GM12878 (cell line): ENCODE measurements around the gene KCNH5. TPM values are rescaled to one million over a fixed set of nuclear protein-coding genes. Genes with fewer than 3 reads are reported as not detected.

Experiments used
- ATAC-seq: fragments of 200-7000 bp; cut with Tn5 transposase; 3 replicates; pipeline ENCODE4 v1.9.1; 2020; ENCODE audit warnings: mild to moderate bottlenecking, moderate library complexity
- BruUV-seq: library from RNA; stranded (reverse); fragments of 400-500 nt; replicated peaks from 2 replicates; lab custom pipeline; 2021; lab: Mats Ljungman, UMichigan
- CTCF ChIA-PET: fragments of 300-600 bp; sonication (Branson Sonifier 250); formaldehyde crosslinking; extraction: SDS; loops from one replicate; lab custom pipeline; 2021; ENCODE audit warnings: inconsistent platforms; lab: Yijun Ruan, JAX
- POLR2A ChIA-PET: fragments of 350-600 bp; formaldehyde crosslinking; extraction: SDS; loops from one replicate; lab custom pipeline; 2021; ENCODE audit warnings: inconsistent platforms; lab: Charles Lee
- RAD21 ChIA-PET: fragments of 300-600 bp; sonication (Branson Sonifier 250); formaldehyde crosslinking; loops from one replicate; lab custom pipeline; 2023; ENCODE audit warnings: antibody characterized with exemption; ENCODE audit not compliant: unreplicated experiment; lab: Charles Lee
- SMC1A ChIA-PET: fragments of 300-600 bp; sonication (Branson Sonifier 250); formaldehyde crosslinking; loops from one replicate; lab custom pipeline; 2023; ENCODE audit not compliant: unreplicated experiment, uncharacterized antibody; lab: Charles Lee
- DNase-seq: peaks from one replicate; pipeline ENCODE4 v3.0.0-alpha.2; 2011; ENCODE audit warnings: low read depth, low spot score
- FAIRE-seq: peaks from 3 replicates; lab custom pipeline; 2011; peaks lifted over from hg19 to GRCh38; lab: Jason Lieb, UNC
- H2AFZ ChIP-seq: 2 replicates; pipeline ENCODE4 v1.6.0; 2011; ENCODE audit warnings: low read depth, low read length, control low read depth; ENCODE audit not compliant: control insufficient read depth
- H3K27ac ChIP-seq: 2 replicates; pipeline ENCODE4 v1.5.1; 2011; ENCODE audit warnings: control low read depth; ENCODE audit not compliant: control insufficient read depth, insufficient read depth
- H3K27me3 ChIP-seq, 2 experiments: replicated peaks in 1 of 2; 2 replicates each; pipeline versions ENCODE4 v1.6.0 to v1.6.1; 2011; ENCODE audit warnings: low read length in 1 of 2; ENCODE audit not compliant: control insufficient read depth in 2 of 2, insufficient read depth in 2 of 2
- H3K36me3 ChIP-seq, 2 experiments: 2 replicates each; pipeline ENCODE4 v1.5.1; 2011; ENCODE audit warnings: low read length in 1 of 2; ENCODE audit not compliant: control insufficient read depth in 2 of 2, insufficient read depth in 2 of 2
- H3K4me1 ChIP-seq: 2 replicates; pipeline ENCODE4 v1.6.1; 2011; ENCODE audit warnings: mild to moderate bottlenecking, low read length, moderate library complexity, mixed read lengths; ENCODE audit not compliant: control insufficient read depth, insufficient read depth
- H3K4me2 ChIP-seq: 2 replicates; pipeline ENCODE4 v1.6.0; 2011; ENCODE audit warnings: control low read depth; ENCODE audit not compliant: control insufficient read depth, insufficient read depth
- H3K4me3 ChIP-seq: fragments of 200-600 bp; sonication (generic); 2 replicates; pipeline ENCODE4 v1.5.1; 2016
- H3K79me2 ChIP-seq: 2 replicates; pipeline ENCODE4 v1.6.0; 2011; ENCODE audit warnings: low read length; ENCODE audit not compliant: control insufficient read depth, insufficient read depth
- H3K9ac ChIP-seq: 2 replicates; pipeline ENCODE4 v1.8.0; 2011; ENCODE audit warnings: low read length, control low read depth, mixed read lengths; ENCODE audit not compliant: control insufficient read depth, insufficient read depth
- H3K9me3 ChIP-seq: replicated peaks from 3 replicates; pipeline ENCODE4 v1.5.1; 2011; ENCODE audit warnings: mild to moderate bottlenecking, low read length; ENCODE audit not compliant: control insufficient read depth, insufficient read depth
- H4K20me1 ChIP-seq: 2 replicates; pipeline ENCODE4 v1.6.0; 2011; ENCODE audit not compliant: control insufficient read depth, insufficient read depth
- ASH2L ChIP-seq: fragments of 300-600, 200-600 bp; sonication (generic); IDR thresholded peaks from 2 replicates; pipeline ENCODE4 v1.6.1; 2017; ENCODE audit warnings: low read depth, mild to moderate bottlenecking, borderline replicate concordance
- BRCA1 ChIP-seq: IDR thresholded peaks from 2 replicates; pipeline ENCODE4 v1.6.1; 2011; ENCODE audit warnings: low read depth, low read length, improper control_type of control experiment
- CHD1 ChIP-seq: IDR thresholded peaks from 2 replicates; pipeline ENCODE4 v1.6.1; 2012; ENCODE audit warnings: low read depth, low read length, improper control_type of control experiment
- DPF2 ChIP-seq: fragments of 450-650 bp; IDR thresholded peaks from 2 replicates; pipeline ENCODE4 v1.6.1; 2017; ENCODE audit warnings: mild to moderate bottlenecking
- EZH2 ChIP-seq: IDR thresholded peaks from 2 replicates; pipeline ENCODE4 v1.6.1; 2012; ENCODE audit warnings: low read depth, mild to moderate bottlenecking, control low read depth, inconsistent platforms, low read length, borderline replicate concordance; ENCODE audit not compliant: control insufficient read depth
- FOXK2 ChIP-seq: fragments of 450-650 bp; IDR thresholded peaks from 2 replicates; pipeline ENCODE4 v1.6.1; 2017; ENCODE audit warnings: mild to moderate bottlenecking, moderate library complexity
- JUND ChIP-seq: IDR thresholded peaks from 2 replicates; pipeline ENCODE4 v1.6.1; 2012; ENCODE audit warnings: low read depth, mild to moderate bottlenecking, low read length, improper control_type of control experiment, moderate library complexity
- MAX ChIP-seq: IDR thresholded peaks from 2 replicates; pipeline ENCODE4 v1.6.1; 2012; ENCODE audit warnings: low read depth, low read length, improper control_type of control experiment
- MEF2A ChIP-seq: IDR thresholded peaks from 2 replicates; pipeline ENCODE4 v1.6.1; 2011; ENCODE audit warnings: low read depth, mild to moderate bottlenecking, low read length, moderate library complexity; ENCODE audit not compliant: insufficient read depth
- NFYA ChIP-seq: IDR thresholded peaks from 2 replicates; pipeline ENCODE4 v1.6.1; 2011; ENCODE audit warnings: low read depth, mild to moderate bottlenecking, low read length, improper control_type of control experiment, borderline replicate concordance
- NR2C2 ChIP-seq: IDR thresholded peaks from 2 replicates; pipeline ENCODE4 v1.6.1; 2011; ENCODE audit warnings: borderline replicate concordance, low read depth; ENCODE audit not compliant: control insufficient read depth, insufficient read length
- POLR2AphosphoS5 ChIP-seq: IDR thresholded peaks from 2 replicates; pipeline ENCODE4 v1.6.1; 2011; ENCODE audit warnings: mild to moderate bottlenecking, low read length, inconsistent platforms
- SP1 ChIP-seq: IDR thresholded peaks from one replicate; pipeline ENCODE4 v1.6.1; 2011; ENCODE audit warnings: low read depth, low read length
- SREBF2 ChIP-seq: IDR thresholded peaks from 2 replicates; pipeline ENCODE4 v1.6.1; 2012; ENCODE audit warnings: mild to moderate bottlenecking, low read length
- STAT3 ChIP-seq: IDR thresholded peaks from 2 replicates; pipeline ENCODE4 v1.6.1; 2011; ENCODE audit warnings: low read depth, low read length, improper control_type of control experiment
- WGBS: methylation state at CpG from one replicate; pipeline ENCODE4 v1.1.6; 2016; ENCODE audit warnings: low lambda C conversion rate; ENCODE audit not compliant: insufficient replicate concordance, insufficient coverage; ENCODE audit errors: missing lambda C conversion rate; 5-methylcytosine and 5-hydroxymethylcytosine counted together
- in situ Hi-C: fragments of 300-500 bp; cut with MboI; formaldehyde crosslinking; loops from 9 replicates; pipeline ENCODE4 v1.14.3; 2018; ENCODE audit warnings: mixed read lengths
- intact Hi-C: fragments of 100-400 bp; cut with micrococcal nuclease; formaldehyde crosslinking; loops from one replicate; pipeline ENCODE4 v1.14.2; 2022; ENCODE audit not compliant: unreplicated experiment
- polyA plus RNA-seq, 11 experiments: library from polyadenylated mRNA; depleted of rRNA in 4 of 11; unstranded in 6 of 11; stranded (reverse) in 5 of 11; fragments of >200 nt; fragmentation: Nextera tagmentation in 4 of 11; fragmentation: Illumina TruSeq in 1 of 11; extraction: Ambion mirVana in 4 of 11; extraction: Trizol in 1 of 11; gene quantifications; 1 replicate in 1 of 11; 2 replicates in 10 of 11; pipeline versions ENCODE4 v1.2.1 to v1.2.3, GENCODE V29; 2011 to 2016; ENCODE audit warnings: inconsistent platforms in 2 of 11, missing spikeins in 2 of 11, low read depth in 1 of 11
- total RNA-seq, 4 experiments: library from RNA; depleted of rRNA in 3 of 4; stranded (reverse); fragments of >200 nt in 3 of 4; fragmentation: Illumina TruSeq in 1 of 4; extraction: Trizol in 1 of 4; gene quantifications; 2 replicates each; pipeline versions ENCODE4 v1.2.1 to v1.2.3, GENCODE V29; 2013 to 2021

KCNH5 gene
- total and polyA plus RNA-seq, 10 of the 15 experiments (the other 5 are each of a cell fraction or from before 2014, with no cell fraction given), result under 0.01 to 0.04 (median 0.04) TPM; not detected in 7

GRCh38 chr14:62667421-62667914 lies 377.8 kb downstream of the KCNH5 start (continued):
- TF ChIP-seq JUND, result no peak
- no peak for TF ChIP-seq FOXK2
- no peak for TF ChIP-seq CHD1
- TF ChIP-seq NR2C2, result no peak

- DNase-seq (no peak), FAIRE-seq (no peak), ATAC-seq (no peak)
- CTCF ChIA-PET, result no interaction called here
- POLR2A ChIA-PET, result no interaction called here
- no peak overlapping the region for H3K9ac ChIP-seq
- no peaks in the 10 kb centered on the region for H3K27me3 ChIP-seq
- H3K4me3 ChIP-seq, result no peak overlapping the region
- no peak overlapping the region for H2AFZ ChIP-seq
- H3K79me2 ChIP-seq, result no peaks in the 10 kb centered on the region
- SMC1A ChIA-PET, result no interaction called here
- no peaks in the 10 kb centered on the region for H3K9me3 ChIP-seq
- H3K36me3 ChIP-seq, result no peaks in the 10 kb centered on the region
- in situ Hi-C loops, result no loop called here
- TF ChIP-seq MAX (no peak), ASH2L (no peak), NR2C2 (no peak), NFYA (no peak), DPF2 (no peak), SP1 (no peak), BRCA1 (no peak), SREBF2 (no peak), CHD1 (no peak), POLR2AphosphoS5 (no peak), EZH2 (no peak), STAT3 (no peak), MEF2A (no peak)
- WGBS, result 36% methylated on average over 3 of the region's 3 CpGs
- H4K20me1 ChIP-seq, result no peaks in the 10 kb centered on the region
- no TSS peak for BruUV-seq
- H3K4me1 ChIP-seq, result no peaks in the 10 kb centered on the region
- H3K27ac ChIP-seq, result no peak overlapping the region
- RAD21 ChIA-PET, result no interaction called here
- no peak overlapping the region for H3K4me2 ChIP-seq
- intact Hi-C loops, result no loop called here
Observed at GRCh38 chr14:62665286-62665685, 380.0 kb downstream of the KCNH5 start.
